Astrocyte of the spinal cord (primary cell): ENCODE measurements around the gene ATG4B.
A peak's percentile ranks its signal among the peaks of the same experiment; 100 is the strongest.

Experiments used
- DNase-seq: peaks from one replicate; pipeline ENCODE4 v3.0.0; 2011; ENCODE audit warnings: low read depth, low spot score
- H3K4me3 ChIP-seq: 2 replicates; pipeline ENCODE4 v1.5.1; 2011; ENCODE audit warnings: low read depth, mild to moderate bottlenecking, low read length, moderate library complexity
- CTCF ChIP-seq: IDR thresholded peaks from 2 replicates; pipeline ENCODE4 v1.5.1; 2012; ENCODE audit warnings: low read depth, mild to moderate bottlenecking, low read length, inconsistent platforms
- in situ Hi-C: cut with HindIII; loops from 2 replicates; pipeline ENCODE4 v1.10.0; 2017; ENCODE audit warnings: low sequenced_read_pairs

ATG4B gene

GRCh38 chr2:241689306-241689705 lies 51.8 kb downstream of the ATG4B start:
- DNase-seq = no peak
- TF ChIP-seq CTCF = no peak
- in situ Hi-C loops = no loop called here
- H3K4me3 ChIP-seq = no peak overlapping the region

- no peak for DNase-seq
- H3K4me3 ChIP-seq = no peak overlapping the region
- TF ChIP-seq CTCF = no peak
- in situ Hi-C loops = no loop called here
These were observed 52.8 kb downstream of the ATG4B start for GRCh38 chr2:241690202-241690717.

GRCh38 chr2:241692448-241692847 lies 55.0 kb downstream of the ATG4B start:
- in situ Hi-C loops = no loop called here
- DNase-seq = peak; percentile 67
- no peak overlapping the region for H3K4me3 ChIP-seq
- TF ChIP-seq CTCF = no peak

- no peak overlapping the region for H3K4me3 ChIP-seq
- in situ Hi-C loops = no loop called here
- no peak for DNase-seq
- TF ChIP-seq CTCF = no peak
These were observed 58.2 kb downstream of the ATG4B start for GRCh38 chr2:241695651-241696050.

- in situ Hi-C loops = no loop called here
- no peak for DNase-seq
- TF ChIP-seq CTCF = peak; percentile 41
- H3K4me3 ChIP-seq = peak overlapping the region; percentile 57
These were observed 63.6 kb downstream of the ATG4B start for GRCh38 chr2:241701149-241701398.

- H3K4me3 ChIP-seq = peak within 1 kb of the TSS; percentile 77
- DNase-seq = peak; percentile 93
- in situ Hi-C loops = no loop called here
- TF ChIP-seq CTCF = no peak
These were observed 64.1 kb downstream of the ATG4B start, which contains the start of gene ING5 for GRCh38 chr2:241701399-241702154. TSS of gene ING5 (plus strand) at chr2:241702039. CDS start at chr2:241702066, 27 bp downstream.
